ENCODE data around the gene TMEFF2. TPM values are rescaled to one million over a fixed set of nuclear protein-coding genes. Genes with fewer than 3 reads are reported as not detected.

TMEFF2 gene
- total RNA-seq, 1 experiment from 2014 or later = not detected

DNA sequence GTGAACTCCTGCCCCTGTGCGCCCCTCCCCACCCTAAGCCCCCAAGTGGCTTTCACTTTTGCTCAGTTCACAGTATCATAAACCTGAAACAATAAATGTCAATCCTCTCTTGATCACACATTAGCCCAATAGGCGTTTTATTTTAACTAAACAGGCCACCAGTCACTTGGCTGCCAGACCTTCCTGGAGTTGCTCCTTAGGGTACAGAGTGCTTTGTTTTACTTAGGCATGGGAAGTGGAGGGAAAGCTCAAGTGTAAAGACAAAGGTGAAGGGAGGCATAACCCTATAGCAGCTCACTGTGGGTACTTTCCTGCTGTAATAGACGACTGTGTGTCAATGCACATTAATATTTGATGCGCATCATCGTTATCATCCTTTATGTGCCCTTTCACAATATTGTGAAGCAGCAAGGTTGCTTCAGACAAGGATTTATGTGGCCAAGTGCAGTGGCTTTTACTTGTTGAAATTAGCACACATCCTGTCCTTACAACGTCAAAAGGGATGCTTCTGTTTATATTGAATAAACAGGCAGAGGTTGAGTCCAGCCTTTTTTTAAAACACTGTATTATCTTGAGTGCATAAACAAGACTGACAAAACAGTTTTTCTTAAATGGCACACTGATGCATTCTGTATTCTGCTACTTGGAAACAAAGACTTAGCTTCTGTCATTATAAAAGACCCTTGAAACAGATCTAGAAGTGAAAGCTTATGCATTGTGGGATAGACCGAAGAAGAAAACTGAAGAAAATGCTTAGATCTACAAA, 168.5 kb downstream of the TMEFF2 start:
- Mint-ChIP-seq H3K9me3 (ENCODE audit: low read depth, unreplicated experiment) (no peaks in the 10 kb centered on the region), H3K27ac (ENCODE audit: unreplicated experiment) (no peak overlapping the region), H3K4me1 (ENCODE audit: low read depth, unreplicated experiment) (no peaks in the 10 kb centered on the region), H3K27me3 (ENCODE audit: unreplicated experiment) (no peaks in the 10 kb centered on the region), H3K4me3 (ENCODE audit: low read depth, unreplicated experiment) (no peak overlapping the region), H3K36me3 (ENCODE audit: insufficient read depth, unreplicated experiment) (no peaks in the 10 kb centered on the region)
- DNase-seq = no peak
- intact Hi-C loops (cut with micrococcal nuclease; ENCODE audit: unreplicated experiment) = no loop called here
- no TSS peak for BruUV-seq (replicated peaks)
- TF ChIP-seq, protein P1, sequence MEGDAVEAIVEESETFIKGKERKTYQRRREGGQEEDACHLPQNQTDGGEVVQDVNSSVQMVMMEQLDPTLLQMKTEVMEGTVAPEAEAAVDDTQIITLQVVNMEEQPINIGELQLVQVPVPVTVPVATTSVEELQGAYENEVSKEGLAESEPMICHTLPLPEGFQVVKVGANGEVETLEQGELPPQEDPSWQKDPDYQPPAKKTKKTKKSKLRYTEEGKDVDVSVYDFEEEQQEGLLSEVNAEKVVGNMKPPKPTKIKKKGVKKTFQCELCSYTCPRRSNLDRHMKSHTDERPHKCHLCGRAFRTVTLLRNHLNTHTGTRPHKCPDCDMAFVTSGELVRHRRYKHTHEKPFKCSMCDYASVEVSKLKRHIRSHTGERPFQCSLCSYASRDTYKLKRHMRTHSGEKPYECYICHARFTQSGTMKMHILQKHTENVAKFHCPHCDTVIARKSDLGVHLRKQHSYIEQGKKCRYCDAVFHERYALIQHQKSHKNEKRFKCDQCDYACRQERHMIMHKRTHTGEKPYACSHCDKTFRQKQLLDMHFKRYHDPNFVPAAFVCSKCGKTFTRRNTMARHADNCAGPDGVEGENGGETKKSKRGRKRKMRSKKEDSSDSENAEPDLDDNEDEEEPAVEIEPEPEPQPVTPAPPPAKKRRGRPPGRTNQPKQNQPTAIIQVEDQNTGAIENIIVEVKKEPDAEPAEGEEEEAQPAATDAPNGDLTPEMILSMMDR (IDR thresholded peaks at IDR 0.05; ENCODE audit: unreplicated experiment) = no peak
- CTCF ChIA-PET = interaction anchor here (0.6 kb wide), 1 partner anchor 16 kb away, joined by 3 read pairs; no protein-coding TSS in a partner anchor

DNA sequence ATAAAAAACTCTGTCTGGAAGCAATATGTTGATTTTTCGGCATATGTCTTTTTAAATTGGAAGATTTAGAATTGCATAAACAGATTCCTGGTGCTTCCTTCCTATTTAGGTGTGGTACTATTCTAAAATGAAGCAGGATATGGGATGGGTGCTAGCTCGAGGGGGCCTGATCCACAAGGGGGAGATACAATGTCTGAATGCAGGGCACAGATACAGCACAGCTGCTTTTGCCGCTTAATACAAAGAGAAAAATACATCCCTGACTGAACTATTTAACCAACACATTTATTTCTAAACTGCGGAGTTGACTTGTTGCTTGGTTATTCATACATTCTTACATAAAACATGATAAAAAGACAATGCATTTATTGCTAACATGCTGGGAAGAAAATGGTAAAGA, 169.1 kb downstream of the TMEFF2 start:
- no peaks in the 10 kb centered on the region for H3K27me3 Mint-ChIP-seq (ENCODE audit: unreplicated experiment)
- no peaks in the 10 kb centered on the region for H3K9me3 Mint-ChIP-seq (ENCODE audit: low read depth, unreplicated experiment)
- DNase-seq = no peak
- TF ChIP-seq, protein P1 (IDR thresholded peaks at IDR 0.05; ENCODE audit: unreplicated experiment) = no peak
- intact Hi-C loops (cut with micrococcal nuclease; ENCODE audit: unreplicated experiment) = no loop called here
- no peak overlapping the region for H3K27ac Mint-ChIP-seq (ENCODE audit: unreplicated experiment)
- no peaks in the 10 kb centered on the region for H3K36me3 Mint-ChIP-seq (ENCODE audit: insufficient read depth, unreplicated experiment)
- H3K4me1 Mint-ChIP-seq (ENCODE audit: low read depth, unreplicated experiment) = no peaks in the 10 kb centered on the region
- no TSS peak for BruUV-seq (replicated peaks)
- H3K4me3 Mint-ChIP-seq (ENCODE audit: low read depth, unreplicated experiment) = no peak overlapping the region
- CTCF ChIA-PET = interaction anchor here (0.6 kb wide), 1 partner anchor 16 kb away, joined by 3 read pairs; no protein-coding TSS in a partner anchor

DNA sequence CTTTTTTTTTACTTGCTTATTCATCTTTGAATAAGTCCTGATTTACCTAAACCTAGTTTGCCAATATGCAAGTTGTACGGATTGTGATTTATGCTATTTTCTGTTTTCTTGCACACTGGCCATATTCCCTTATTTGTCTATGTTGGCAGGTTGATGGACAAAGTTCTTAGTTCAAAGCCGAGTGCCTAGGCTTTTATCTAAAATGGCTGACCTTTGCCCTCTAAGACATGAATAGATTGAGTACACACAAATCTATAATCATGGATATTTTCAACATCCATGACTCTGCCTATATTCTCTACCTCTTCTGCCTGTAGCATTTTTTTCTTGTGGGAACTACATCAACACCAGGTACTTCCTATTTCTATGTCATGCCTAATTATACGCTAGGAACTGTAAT, 171.7 kb downstream of the TMEFF2 start:
- BruUV-seq (replicated peaks) = no TSS peak
- DNase-seq = no peak
- CTCF ChIA-PET = no interaction called here
- Mint-ChIP-seq H3K27ac (ENCODE audit: unreplicated experiment) (no peak overlapping the region), H3K4me1 (ENCODE audit: low read depth, unreplicated experiment) (no peaks in the 10 kb centered on the region), H3K27me3 (ENCODE audit: unreplicated experiment) (no peaks in the 10 kb centered on the region), H3K9me3 (ENCODE audit: low read depth, unreplicated experiment) (no peaks in the 10 kb centered on the region), H3K4me3 (ENCODE audit: low read depth, unreplicated experiment) (no peak overlapping the region), H3K36me3 (ENCODE audit: insufficient read depth, unreplicated experiment) (no peaks in the 10 kb centered on the region)
- TF ChIP-seq, protein P1 (IDR thresholded peaks at IDR 0.05; ENCODE audit: unreplicated experiment) = no peak
- intact Hi-C loops (cut with micrococcal nuclease; ENCODE audit: unreplicated experiment) = no loop called here

DNA sequence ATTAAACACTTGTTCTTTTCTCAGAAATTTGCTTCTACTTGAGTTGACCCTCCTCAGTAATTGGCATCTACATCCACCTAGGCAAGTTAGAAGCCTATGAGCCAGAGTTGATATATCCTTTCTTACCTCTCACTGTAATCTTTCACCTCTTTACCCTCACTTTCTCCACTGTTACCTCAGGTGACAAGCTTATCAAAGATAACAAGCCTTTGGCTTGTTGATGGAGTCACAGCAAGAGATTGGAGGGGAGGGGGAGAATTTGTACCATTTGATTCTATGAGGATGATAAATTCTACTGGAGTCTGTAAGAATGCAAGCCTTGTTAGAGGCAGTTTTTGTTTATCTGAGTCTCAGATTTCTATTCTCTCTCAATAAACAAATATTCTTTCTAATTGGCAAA, 176.9 kb downstream of the TMEFF2 start:
- TF ChIP-seq, protein P1 (IDR thresholded peaks at IDR 0.05; ENCODE audit: unreplicated experiment) = no peak
- BruUV-seq (replicated peaks) = no TSS peak
- CTCF ChIA-PET = no interaction called here
- intact Hi-C loops (cut with micrococcal nuclease; ENCODE audit: unreplicated experiment) = no loop called here
- H3K4me1 Mint-ChIP-seq (ENCODE audit: low read depth, unreplicated experiment) = no peaks in the 10 kb centered on the region
- no peaks in the 10 kb centered on the region for H3K27me3 Mint-ChIP-seq (ENCODE audit: unreplicated experiment)
- no peak overlapping the region for H3K27ac Mint-ChIP-seq (ENCODE audit: unreplicated experiment)
- H3K9me3 Mint-ChIP-seq (ENCODE audit: low read depth, unreplicated experiment) = no peaks in the 10 kb centered on the region
- no peaks in the 10 kb centered on the region for H3K36me3 Mint-ChIP-seq (ENCODE audit: insufficient read depth, unreplicated experiment)
- H3K4me3 Mint-ChIP-seq (ENCODE audit: low read depth, unreplicated experiment) = no peak overlapping the region
- DNase-seq = no peak
